Subcutaneous abdominal adipose tissue (tissue), 5 donors: ENCODE results near the gene EPS8.

Experiments used
- H3K27ac ChIP-seq: one replicate; pipeline ENCODE4 v1.7.0; 2013; ENCODE audit warnings: low read depth, mild to moderate bottlenecking, inconsistent platforms, low read length, moderate library complexity
- H3K27me3 ChIP-seq, 5 donors: one replicate each; pipeline ENCODE4 v1.7.0; 2013; ENCODE audit warnings: low read length in 5 of 5, inconsistent platforms in 1 of 5; ENCODE audit not compliant: control insufficient read depth in 5 of 5, insufficient read depth in 4 of 5
- H3K36me3 ChIP-seq, 5 donors: one replicate each; pipeline ENCODE4 v1.7.0; 2013; ENCODE audit warnings: low read length in 5 of 5; ENCODE audit not compliant: control insufficient read depth in 5 of 5, insufficient read depth in 5 of 5
- H3K4me1 ChIP-seq, 5 donors: one replicate each; pipeline ENCODE4 v1.7.0; 2013; ENCODE audit warnings: low read length in 5 of 5, mild to moderate bottlenecking in 3 of 5, moderate library complexity in 1 of 5; ENCODE audit not compliant: control insufficient read depth in 5 of 5, insufficient read depth in 5 of 5
- H3K4me3 ChIP-seq, 5 donors: one replicate each; pipeline ENCODE4 v1.7.0; 2013; ENCODE audit warnings: low read length in 5 of 5, low read depth in 1 of 5
- H3K9ac ChIP-seq, 5 donors: one replicate each; pipeline ENCODE4 v1.7.0; 2013; ENCODE audit warnings: low read length in 5 of 5, mild to moderate bottlenecking in 4 of 5, moderate library complexity in 3 of 5
- H3K9me3 ChIP-seq, 5 donors: one replicate each; pipeline ENCODE4 v1.7.0; 2013; ENCODE audit warnings: low read length in 5 of 5; ENCODE audit not compliant: control insufficient read depth in 5 of 5
- donor health status: healthy.
- donor health status: healthy.
- donor health status: healthy.
- donor health status: healthy.
- donor health status: healthy.

EPS8 gene

DNA sequence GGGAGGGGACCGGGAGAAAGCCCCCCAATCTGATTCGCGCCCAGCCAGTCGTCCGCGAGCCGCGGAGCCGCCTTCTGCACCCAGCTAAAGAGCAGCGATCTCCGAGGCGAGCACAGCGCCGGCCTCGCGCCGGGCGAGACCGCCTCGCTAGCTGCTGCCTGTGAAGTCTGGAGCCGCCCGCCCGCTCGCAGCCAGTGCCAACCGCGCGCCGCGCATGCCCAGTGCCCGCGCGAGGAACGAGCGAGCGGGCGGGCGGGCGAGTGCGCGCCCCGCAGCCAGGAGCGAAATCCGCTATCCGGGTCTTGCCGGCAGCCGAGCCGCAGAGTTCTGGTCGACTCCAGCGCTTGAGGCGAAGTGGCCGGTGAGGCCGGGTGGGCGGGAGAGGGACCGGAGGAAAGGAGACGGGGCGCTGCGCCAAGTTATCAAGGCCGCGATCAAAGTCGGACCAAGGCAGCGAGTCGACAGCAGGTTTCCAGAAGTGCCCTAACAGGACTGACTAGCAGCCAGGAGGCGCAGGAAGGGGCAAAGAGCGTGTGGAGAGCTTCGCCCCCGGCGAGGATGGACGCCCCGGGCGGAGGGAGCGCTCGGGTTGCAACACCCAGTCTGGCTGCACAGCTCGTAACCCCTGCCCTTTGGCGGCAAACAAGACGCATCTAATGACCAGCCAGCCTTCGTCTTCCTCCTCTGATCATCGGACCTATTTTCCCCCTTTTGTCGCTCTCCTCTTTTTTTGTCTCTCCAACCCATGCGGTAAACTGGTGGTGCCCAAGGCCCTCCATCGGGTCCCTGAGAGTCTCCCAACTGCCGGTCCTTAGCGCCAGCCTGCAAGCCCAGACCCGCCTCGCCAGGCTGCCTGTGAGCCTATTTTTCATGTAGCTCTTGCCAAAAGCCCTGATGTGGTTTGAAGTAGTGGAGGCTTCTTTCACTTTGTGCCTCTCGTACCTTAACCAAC, at the start of gene EPS8:
Gene EPS8 (minus strand): TSS at position 169 of the 952 bp plus-strand sequence. CDS start 106,437 bp downstream, outside the sequence.
- Histone ChIP-seq H3K9ac (peak within 1 kb of the TSS; percentile 71 to 97 (median 91)), H3K4me1 (peaks cover 0 to 39% (median 24%) of the 10 kb centered on the region in 5 donors)

DNA sequence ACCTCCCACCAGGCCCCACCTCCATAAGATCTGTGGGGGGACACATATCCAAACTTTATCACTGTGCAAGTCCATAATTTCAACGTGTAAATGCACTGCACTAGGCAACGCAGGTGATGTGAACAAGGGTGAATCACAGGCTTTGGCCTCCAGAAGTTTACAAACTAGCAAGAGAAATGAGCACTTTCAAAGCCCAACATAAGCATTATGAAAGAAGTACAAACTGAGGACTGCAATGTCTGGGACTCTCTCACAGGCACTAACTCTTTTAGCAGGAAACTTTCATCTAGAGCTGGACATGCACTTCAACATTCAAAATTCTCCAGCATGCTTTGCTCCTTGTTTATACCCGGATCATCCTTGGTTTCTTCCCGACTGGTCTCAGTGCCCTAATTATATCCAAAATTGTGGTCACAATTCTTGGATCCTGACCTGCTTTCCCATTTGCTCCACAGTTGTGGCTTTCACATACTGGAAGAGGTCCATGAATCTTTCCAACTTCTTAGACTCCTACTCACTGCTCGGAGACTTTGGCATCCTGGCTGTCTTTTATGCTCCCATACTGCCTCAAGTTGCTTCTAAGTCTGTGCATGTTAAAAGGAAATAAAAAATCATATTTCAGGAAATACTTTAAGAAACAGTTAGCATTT, 48.1 kb upstream of the EPS8 start:
- Histone ChIP-seq H3K27me3 (no peaks in the 10 kb centered on the region), H3K4me1 (peaks cover 0 to 14% (median 11%) of the 10 kb centered on the region in 5 donors), H3K9me3 (no peaks in the 10 kb centered on the region), H3K36me3 (no peaks in the 10 kb centered on the region), H3K4me3 (peak overlapping the region in 2 of 5 donors; percentile 8 to 56), H3K9ac (no peak overlapping the region), H3K27ac (no peak overlapping the region)

More for the DNA sequence above, at the start of gene EPS8:
- Histone ChIP-seq H3K4me3 (peak within 1 kb of the TSS; percentile 90 to 98 (median 95)), H3K9me3 (no peaks in the 10 kb centered on the region), H3K27me3 (no peaks in the 10 kb centered on the region), H3K27ac (peak within 1 kb of the TSS; percentile 91), H3K36me3 (peaks cover 0 to 6% (median 0%) of the 10 kb centered on the region in 5 donors)

DNA sequence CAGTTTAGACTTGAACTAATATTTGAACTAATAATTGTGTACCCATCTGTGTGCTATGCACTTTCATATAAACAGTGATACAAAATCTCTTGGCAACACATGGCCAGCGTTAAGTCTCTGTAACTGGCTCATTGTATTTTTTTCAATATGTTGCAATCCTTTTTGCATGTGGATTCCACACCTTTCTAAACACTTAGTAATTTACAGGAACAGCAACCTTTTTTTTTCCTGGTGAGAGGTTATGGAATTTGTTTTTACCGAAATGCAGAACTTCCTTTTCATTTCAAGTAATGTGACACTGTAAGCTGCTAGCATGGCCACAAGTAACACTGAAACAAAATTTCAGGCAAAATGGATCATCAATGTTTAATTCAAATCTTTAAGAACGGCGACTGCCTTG, 45.4 kb upstream of the EPS8 start:
- Histone ChIP-seq H3K9ac (no peak overlapping the region), H3K4me1 (peaks cover 0 to 14% (median 11%) of the 10 kb centered on the region in 5 donors), H3K4me3 (no peak overlapping the region), H3K36me3 (no peaks in the 10 kb centered on the region), H3K9me3 (no peaks in the 10 kb centered on the region), H3K27ac (no peak overlapping the region), H3K27me3 (no peaks in the 10 kb centered on the region)

DNA sequence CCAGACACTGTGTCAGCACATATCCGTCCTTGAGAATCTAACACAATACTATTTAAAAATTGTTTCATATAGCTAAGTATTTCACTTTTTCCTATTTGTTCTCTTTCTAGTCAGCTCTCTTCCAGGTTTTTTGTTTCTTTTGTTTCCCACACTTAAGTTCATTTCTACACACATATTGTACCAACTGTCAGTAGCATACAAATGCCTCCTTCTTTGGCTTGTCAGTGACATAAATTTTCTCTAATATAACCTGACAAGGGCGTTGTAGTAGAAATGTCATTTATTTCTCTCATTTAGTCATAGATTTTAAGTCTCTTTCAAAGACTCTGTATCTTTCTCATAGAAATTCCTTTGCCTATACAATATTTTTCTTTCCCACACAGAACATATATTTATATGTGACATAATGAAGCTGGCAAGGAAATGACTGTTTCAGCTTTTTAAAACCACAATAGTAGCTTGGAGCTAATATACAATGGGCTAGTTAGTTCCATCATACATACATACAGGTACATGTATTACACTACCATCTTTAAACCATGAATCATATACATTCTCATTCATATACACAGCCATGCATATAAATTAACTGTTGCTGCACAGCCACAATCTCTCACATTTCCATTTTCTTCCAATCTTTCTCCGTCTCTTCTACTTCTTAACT, 42.3 kb upstream of the EPS8 start:
- Histone ChIP-seq H3K27me3 (no peaks in the 10 kb centered on the region), H3K9me3 (no peaks in the 10 kb centered on the region), H3K27ac (no peak overlapping the region), H3K4me1 (peaks cover 0 to 2% (median 0%) of the 10 kb centered on the region in 5 donors), H3K9ac (no peak overlapping the region), H3K4me3 (no peak overlapping the region), H3K36me3 (no peaks in the 10 kb centered on the region)

DNA sequence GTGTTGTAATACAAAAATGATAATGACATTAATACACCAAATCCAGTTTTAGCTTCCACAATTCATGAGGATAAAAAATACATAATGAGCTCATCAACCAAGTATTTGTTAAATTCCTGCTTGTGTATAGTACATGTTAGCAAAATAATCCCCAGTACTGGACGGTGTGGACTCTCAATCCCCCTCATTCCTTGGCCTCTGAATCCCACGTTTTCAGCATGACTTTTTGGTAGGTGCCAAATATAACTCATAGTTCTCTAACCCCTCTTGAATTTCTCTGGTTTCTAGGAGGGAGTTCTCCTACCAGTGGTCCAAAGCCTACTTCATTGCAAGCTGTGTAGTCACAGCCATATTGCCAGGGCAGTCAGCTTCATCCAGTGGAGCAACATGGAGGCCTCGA, 41.4 kb upstream of the EPS8 start:
- H3K4me3 ChIP-seq: no peak overlapping the region
- no peaks in the 10 kb centered on the region for H3K9me3 ChIP-seq
- no peaks in the 10 kb centered on the region for H3K27me3 ChIP-seq
- H3K36me3 ChIP-seq: no peaks in the 10 kb centered on the region
- H3K9ac ChIP-seq: no peak overlapping the region
- peaks cover 0 to 2% (median 0%) of the 10 kb centered on the region in 5 donors for H3K4me1 ChIP-seq
- no peak overlapping the region for H3K27ac ChIP-seq

DNA sequence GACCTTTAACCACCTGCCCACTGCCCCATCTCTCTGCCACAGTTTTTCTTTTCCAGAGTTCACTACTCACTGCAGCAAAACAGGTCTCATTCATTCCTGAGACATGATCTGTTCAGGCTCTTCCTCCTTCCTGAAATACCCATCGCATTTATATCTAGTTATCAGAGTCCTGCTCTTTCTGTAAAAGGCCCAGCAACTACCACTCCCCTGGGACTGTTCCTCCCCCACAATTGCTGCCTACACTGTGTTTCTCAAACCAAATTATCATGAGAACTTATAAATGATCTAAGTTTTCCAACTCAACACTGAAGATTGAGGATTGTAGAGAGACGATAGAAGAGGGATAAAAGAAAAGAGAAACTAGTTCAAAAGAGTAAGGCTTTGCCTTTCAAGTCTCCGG, 40.8 kb upstream of the EPS8 start:
- no peak overlapping the region for H3K27ac ChIP-seq
- peaks cover 0 to 2% (median 0%) of the 10 kb centered on the region in 5 donors for H3K4me1 ChIP-seq
- no peaks in the 10 kb centered on the region for H3K9me3 ChIP-seq
- no peaks in the 10 kb centered on the region for H3K27me3 ChIP-seq
- no peaks in the 10 kb centered on the region for H3K36me3 ChIP-seq
- no peak overlapping the region for H3K4me3 ChIP-seq
- H3K9ac ChIP-seq: no peak overlapping the region

DNA sequence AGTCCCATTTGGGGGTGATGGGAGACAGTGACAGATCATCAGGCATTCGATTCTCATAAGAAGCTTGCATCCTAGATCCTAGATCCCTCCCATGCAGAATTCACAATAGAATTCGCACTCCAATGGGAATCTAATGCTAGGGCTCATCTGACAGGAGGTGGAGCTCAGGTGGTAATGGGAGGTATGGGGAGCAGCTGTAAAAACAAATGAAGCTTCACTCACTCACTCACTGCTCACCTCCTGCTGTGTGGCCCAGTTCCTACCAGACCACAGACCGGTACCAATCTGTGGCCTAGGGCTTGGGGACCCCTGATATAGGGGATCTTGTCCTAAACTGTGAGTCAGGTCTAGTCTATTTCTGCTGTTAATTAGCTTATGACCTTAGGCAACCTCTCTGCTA, 40.1 kb upstream of the EPS8 start:
- no peaks in the 10 kb centered on the region for H3K27me3 ChIP-seq
- H3K4me1 ChIP-seq: peaks cover 0 to 2% (median 0%) of the 10 kb centered on the region in 5 donors
- no peak overlapping the region for H3K4me3 ChIP-seq
- H3K9ac ChIP-seq: no peak overlapping the region
- H3K9me3 ChIP-seq: no peaks in the 10 kb centered on the region
- H3K36me3 ChIP-seq: no peaks in the 10 kb centered on the region
- H3K27ac ChIP-seq: no peak overlapping the region

DNA sequence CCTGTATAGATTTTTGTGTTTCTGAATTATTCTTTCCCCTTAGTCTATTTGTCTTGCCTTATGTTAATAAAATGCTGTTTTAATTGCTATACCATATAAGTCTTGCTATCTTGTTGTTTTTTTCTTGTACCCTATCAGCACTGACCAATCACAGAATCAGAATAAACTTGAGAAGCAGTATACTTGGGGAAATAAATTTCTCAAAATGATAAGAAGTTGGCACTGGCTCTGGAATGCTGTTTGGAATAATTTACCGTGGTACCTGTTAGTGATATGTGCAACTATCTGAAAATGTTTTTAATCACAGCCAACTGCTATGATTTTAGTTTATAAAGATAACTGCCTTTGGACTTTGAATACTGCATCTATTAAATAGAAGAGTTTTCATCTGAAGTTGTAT, 37.9 kb upstream of the EPS8 start:
- H3K27ac ChIP-seq: no peak overlapping the region
- no peaks in the 10 kb centered on the region for H3K9me3 ChIP-seq
- H3K27me3 ChIP-seq: no peaks in the 10 kb centered on the region

DNA sequence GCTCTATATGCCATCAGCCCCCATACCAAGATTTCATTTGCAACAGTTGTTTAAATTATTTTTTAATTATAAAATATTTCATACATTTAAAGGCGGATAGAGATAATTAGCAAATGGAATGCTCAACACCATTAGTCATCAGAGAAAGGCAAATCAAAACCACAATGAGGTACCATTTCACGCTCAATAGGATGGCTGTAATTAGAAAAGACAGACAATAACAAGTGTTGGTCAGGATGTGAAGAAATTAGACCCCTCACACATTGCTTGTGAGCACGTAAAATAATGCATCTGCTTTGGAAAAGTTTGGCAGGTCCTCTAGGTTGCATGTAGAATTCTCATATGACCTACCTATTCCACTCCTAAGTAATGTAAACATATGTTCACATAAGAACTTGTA, 35.3 kb upstream of the EPS8 start:
- peaks cover 0 to 10% (median 3%) of the 10 kb centered on the region in 5 donors for H3K4me1 ChIP-seq
- H3K9ac ChIP-seq: no peak overlapping the region
- H3K27ac ChIP-seq: no peak overlapping the region
- no peaks in the 10 kb centered on the region for H3K27me3 ChIP-seq
- no peaks in the 10 kb centered on the region for H3K36me3 ChIP-seq
- no peak overlapping the region for H3K4me3 ChIP-seq
- H3K9me3 ChIP-seq: no peaks in the 10 kb centered on the region

More for the DNA sequence above, 37.9 kb upstream of the EPS8 start:
- no peak overlapping the region for H3K9ac ChIP-seq
- no peaks in the 10 kb centered on the region for H3K36me3 ChIP-seq
- no peak overlapping the region for H3K4me3 ChIP-seq
- H3K4me1 ChIP-seq: peaks cover 0 to 10% (median 3%) of the 10 kb centered on the region in 5 donors
